Neuronal stem cell (in vitro differentiated cells): Measurements from ENCODE around the gene TCHH.
"Not testable (repeated sequence)": the region's sequence is repeated elsewhere in the genome, so short reads cannot be mapped to it uniquely, and the experiment has no call there.

Source experiments
- DNase-seq: peaks from one replicate; pipeline ENCODE4 v3.0.0-alpha.2; 2013; ENCODE audit warnings: low spot score
- H2AFZ ChIP-seq: one replicate; pipeline ENCODE4 v1.6.1; 2013; ENCODE audit warnings: mild to moderate bottlenecking, low read length, inconsistent platforms
- H2AK5ac ChIP-seq: 2 replicates; pipeline ENCODE4 v1.6.1; 2013; ENCODE audit warnings: low read depth, mild to moderate bottlenecking, inconsistent platforms, low read length, moderate library complexity, mixed read lengths
- H2BK120ac ChIP-seq: 2 replicates; pipeline ENCODE4 v1.6.1; 2013; ENCODE audit warnings: low read depth, mild to moderate bottlenecking, inconsistent platforms, low read length, moderate library complexity, mixed read lengths
- H2BK12ac ChIP-seq: one replicate; pipeline ENCODE4 v1.6.1; 2013; ENCODE audit warnings: low read length, inconsistent platforms
- H2BK15ac ChIP-seq: 2 replicates; pipeline ENCODE4 v1.6.1; 2013; ENCODE audit warnings: mild to moderate bottlenecking, low read length, inconsistent platforms, mixed read lengths
- H2BK5ac ChIP-seq: one replicate; pipeline ENCODE4 v1.6.1; 2013; ENCODE audit warnings: inconsistent platforms, mild to moderate bottlenecking, low read length, moderate library complexity
- H3K14ac ChIP-seq: one replicate; pipeline ENCODE4 v1.6.1; 2013; ENCODE audit warnings: low read length, inconsistent platforms
- H3K18ac ChIP-seq: 2 replicates; pipeline ENCODE4 v1.6.1; 2013; ENCODE audit warnings: low read length, inconsistent platforms
- H3K23ac ChIP-seq: 2 replicates; pipeline ENCODE4 v1.6.1; 2013; ENCODE audit warnings: low read depth, mild to moderate bottlenecking, mixed read lengths, low read length, inconsistent platforms; ENCODE audit not compliant: poor library complexity
- H3K27ac ChIP-seq: replicated peaks from 3 replicates; pipeline ENCODE4 v1.5.1; 2013; ENCODE audit warnings: low read length, inconsistent platforms
- H3K27me3 ChIP-seq, 3 experiments: 2 replicates each; pipeline ENCODE4 v1.6.1; 2013; ENCODE audit warnings: low read length in 3 of 3, mild to moderate bottlenecking in 2 of 3, inconsistent platforms in 1 of 3, low read depth in 1 of 3, mixed read lengths in 1 of 3, moderate library complexity in 1 of 3; ENCODE audit not compliant: control insufficient read depth in 3 of 3, insufficient read depth in 3 of 3
- H3K36me3 ChIP-seq, 2 donors: replicated peaks in 1 of 2; 2 replicates each; pipeline ENCODE4 v1.6.1; 2013; ENCODE audit warnings: low read length in 2 of 2; ENCODE audit not compliant: control insufficient read depth in 2 of 2, insufficient read depth in 2 of 2
- H3K4ac ChIP-seq: 2 replicates; pipeline ENCODE4 v1.6.1; 2013; ENCODE audit warnings: inconsistent platforms, mild to moderate bottlenecking, low read length, moderate library complexity
- H3K4me1 ChIP-seq, 2 donors: 1 replicate in 1 of 2; 2 replicates in 1 of 2; pipeline ENCODE4 v1.6.1; 2013; ENCODE audit warnings: low read length in 2 of 2, low read depth in 1 of 2; ENCODE audit not compliant: control insufficient read depth in 2 of 2, insufficient read depth in 1 of 2
- H3K4me2 ChIP-seq: one replicate; pipeline ENCODE4 v1.6.1; 2013; ENCODE audit warnings: mild to moderate bottlenecking, low read length, inconsistent platforms; ENCODE audit not compliant: insufficient read depth, poor library complexity, severe bottlenecking
- H3K4me3 ChIP-seq, 2 donors: 2 replicates each; pipeline ENCODE4 v1.5.1; 2013; ENCODE audit warnings: low read length in 2 of 2, mild to moderate bottlenecking in 2 of 2, inconsistent platforms in 1 of 2, moderate library complexity in 1 of 2
- H3K79me1 ChIP-seq: one replicate; pipeline ENCODE4 v1.6.1; 2013; ENCODE audit warnings: low read depth, mild to moderate bottlenecking, inconsistent platforms, low read length, moderate library complexity
- H3K9ac ChIP-seq: one replicate; pipeline ENCODE4 v1.6.1; 2013; ENCODE audit warnings: mild to moderate bottlenecking, low read depth, low read length, inconsistent platforms; ENCODE audit not compliant: poor library complexity
- H3K9me3 ChIP-seq, 2 donors: replicated peaks in 1 of 2; 2 replicates each; pipeline versions ENCODE3 to v1.6.1; 2013; ENCODE audit warnings: low read length in 2 of 2, mild to moderate bottlenecking in 2 of 2, inconsistent platforms in 1 of 2, low read depth in 1 of 2, mixed read lengths in 1 of 2, moderate library complexity in 1 of 2; ENCODE audit not compliant: control insufficient read depth in 2 of 2, insufficient read depth in 1 of 2
- H4K8ac ChIP-seq: one replicate; pipeline ENCODE4 v1.6.1; 2013; ENCODE audit warnings: low read depth, mild to moderate bottlenecking, inconsistent platforms, low read length, moderate library complexity
- H4K91ac ChIP-seq: one replicate; pipeline ENCODE4 v1.6.1; 2013; ENCODE audit warnings: low read length, low read depth, mild to moderate bottlenecking, inconsistent platforms; ENCODE audit not compliant: poor library complexity
- WGBS, 2 donors: extraction: QIAGEN DNeasy Blood & Tissue Kit; methylation state at CpG; one replicate each; pipeline ENCODE4 v1.1.7; 2013; ENCODE audit warnings: missing lambda C conversion rate in 2 of 2, mixed read lengths in 1 of 2; ENCODE audit not compliant: insufficient read length in 2 of 2, insufficient replicate concordance in 1 of 2; ENCODE audit errors: extremely low coverage in 2 of 2; 5-methylcytosine and 5-hydroxymethylcytosine counted together

TCHH gene

DNA sequence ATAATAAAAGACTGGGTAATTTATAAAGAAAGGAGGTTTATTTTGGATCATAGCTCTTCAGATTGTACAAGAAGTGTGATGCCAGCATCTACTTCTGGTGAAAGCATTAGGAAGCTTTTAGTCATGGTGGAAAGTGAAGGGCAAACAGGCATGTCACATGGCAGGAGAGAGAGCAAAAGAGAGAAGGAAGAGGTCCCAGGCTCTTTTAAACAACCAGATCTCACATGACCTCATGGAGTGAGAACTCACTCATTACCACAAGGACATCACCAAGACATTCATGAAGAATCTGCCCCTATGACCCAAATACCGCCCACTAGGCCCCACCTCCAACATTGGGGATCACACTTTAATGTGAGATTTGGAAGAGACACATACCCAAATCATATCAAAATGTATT is 33.7 kb upstream of the TCHH start:
- Histone ChIP-seq H3K9ac (no peak overlapping the region), H3K14ac (no peak overlapping the region), H2BK120ac (no peak overlapping the region), H2BK15ac (no peak overlapping the region), H2AK5ac (no peak overlapping the region), H2BK12ac (no peak overlapping the region), H3K23ac (no peak overlapping the region), H4K91ac (no peak overlapping the region), H3K9me3 (peaks cover 7 to 11% of the 10 kb centered on the region in 2 donors), H3K79me1 (no peaks in the 10 kb centered on the region), H3K27me3 (no peaks in the 10 kb centered on the region), H3K4ac (no peak overlapping the region), H3K4me1 (no peaks in the 10 kb centered on the region), H2BK5ac (no peak overlapping the region), H4K8ac (no peak overlapping the region), H3K4me2 (no peak overlapping the region), H3K36me3 (no peaks in the 10 kb centered on the region), H3K4me3 (no peak overlapping the region), H3K18ac (no peak overlapping the region), H3K27ac (no peak overlapping the region), H2AFZ (no peak overlapping the region)
- no CpG with 5 or more reads among the region's 1 CpG for WGBS, 2 donors
- DNase-seq = no peak

DNA sequence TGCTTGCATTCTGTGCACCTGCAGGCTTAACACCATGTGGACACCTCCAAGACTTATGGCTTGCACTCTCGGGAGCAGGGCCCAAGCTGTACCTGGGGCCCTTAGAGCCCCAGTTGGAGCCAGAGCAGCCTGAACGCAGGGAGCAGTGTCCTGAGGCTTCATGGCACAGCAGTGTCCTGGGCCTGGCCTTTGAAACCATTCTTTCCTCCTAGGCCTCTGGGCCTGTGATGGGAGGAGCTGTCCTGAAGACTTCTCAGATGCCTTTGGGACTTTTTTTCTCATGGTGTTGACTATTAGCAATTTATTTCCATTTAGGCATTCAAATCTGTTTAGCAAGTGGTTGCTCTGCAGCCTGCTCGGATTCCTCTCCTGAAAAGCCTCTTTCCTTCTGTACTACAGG is 32.8 kb upstream of the TCHH start:
- peaks cover 7 to 10% of the 10 kb centered on the region in 2 donors for H3K9me3 ChIP-seq

DNA sequence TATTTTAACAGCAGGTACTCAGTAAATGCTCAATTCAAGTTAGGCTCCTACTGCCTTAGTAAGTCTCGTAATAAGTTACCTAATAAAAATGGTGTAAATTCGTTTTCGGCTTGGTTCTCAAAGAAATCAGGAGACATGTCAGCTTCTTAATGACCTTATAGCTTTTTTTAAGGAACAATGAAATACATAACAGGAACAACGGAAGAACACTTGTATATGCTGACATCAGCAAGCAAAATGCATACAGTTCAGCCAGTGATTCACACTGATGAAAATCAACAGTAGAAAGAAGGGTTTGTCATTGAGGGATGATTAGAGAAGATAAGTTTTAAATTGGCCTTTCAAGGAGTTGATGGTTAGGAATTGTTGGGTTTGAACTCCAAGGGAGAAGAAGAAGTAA is 30.5 kb upstream of the TCHH start:
- Histone ChIP-seq H3K9me3 (peaks cover 7% of the 10 kb centered on the region in 2 donors), H3K4ac (no peak overlapping the region), H2BK15ac (no peak overlapping the region), H3K4me3 (no peak overlapping the region), H3K27ac (no peak overlapping the region), H3K18ac (no peak overlapping the region), H3K79me1 (no peaks in the 10 kb centered on the region), H3K27me3 (no peaks in the 10 kb centered on the region), H2AFZ (no peak overlapping the region), H3K9ac (no peak overlapping the region), H2BK12ac (no peak overlapping the region), H2AK5ac (no peak overlapping the region), H3K14ac (no peak overlapping the region), H3K4me2 (no peak overlapping the region), H2BK5ac (no peak overlapping the region), H2BK120ac (no peak overlapping the region), H4K8ac (no peak overlapping the region), H3K36me3 (no peaks in the 10 kb centered on the region), H3K4me1 (no peaks in the 10 kb centered on the region), H3K23ac (no peak overlapping the region), H4K91ac (no peak overlapping the region)
- DNase-seq = no peak
- no CpG with 5 or more reads among the region's 4 CpGs for WGBS, 2 donors

More for the DNA sequence above, 32.8 kb upstream of the TCHH start:
- Histone ChIP-seq H3K4ac (no peak overlapping the region), H4K91ac (no peak overlapping the region), H3K4me2 (no peak overlapping the region), H3K23ac (no peak overlapping the region), H2BK12ac (no peak overlapping the region), H2AK5ac (no peak overlapping the region), H3K36me3 (no peaks in the 10 kb centered on the region), H3K79me1 (no peaks in the 10 kb centered on the region), H2BK15ac (no peak overlapping the region), H3K27me3 (no peaks in the 10 kb centered on the region), H3K9ac (no peak overlapping the region), H2BK5ac (no peak overlapping the region), H3K4me1 (no peaks in the 10 kb centered on the region), H2AFZ (no peak overlapping the region), H4K8ac (no peak overlapping the region), H3K14ac (no peak overlapping the region), H3K18ac (no peak overlapping the region), H3K27ac (no peak overlapping the region), H3K4me3 (no peak overlapping the region), H2BK120ac (no peak overlapping the region)
- DNase-seq = no peak
- WGBS, 2 donors = no CpG with 5 or more reads among the region's 3 CpGs

DNA sequence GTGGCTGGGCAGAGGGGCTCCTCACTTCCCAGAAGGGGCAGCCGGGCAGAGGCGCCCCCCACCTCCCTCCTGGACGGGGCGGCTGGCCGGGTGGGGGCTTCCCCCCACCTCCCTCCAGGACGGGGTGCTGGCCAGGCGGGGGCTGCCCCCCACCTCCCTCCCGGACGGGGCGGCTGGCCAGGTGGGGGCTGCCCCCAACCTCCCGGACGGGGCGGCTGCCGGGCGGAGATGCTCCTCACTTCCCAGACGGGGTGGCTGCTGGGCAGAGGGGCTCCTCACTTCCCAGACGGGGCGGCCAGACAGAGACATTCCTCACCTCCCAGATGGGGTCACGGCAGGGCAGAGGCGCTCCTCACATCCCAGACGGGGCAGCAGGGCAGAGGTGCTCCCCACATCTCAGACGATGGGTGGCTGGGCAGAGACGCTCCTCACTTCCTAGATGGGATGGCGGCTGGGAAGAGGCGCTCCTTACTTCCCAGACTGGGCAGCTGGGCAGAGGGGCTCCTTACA is 29.5 kb upstream of the TCHH start:
- not testable (repeated sequence) for H4K8ac ChIP-seq, H3K9me3 ChIP-seq, H3K4me2 ChIP-seq, H3K4me3 ChIP-seq, DNase-seq, H3K79me1 ChIP-seq, H3K4ac ChIP-seq, H4K91ac ChIP-seq, H3K4me1 ChIP-seq, H3K14ac ChIP-seq, H2AFZ ChIP-seq, H3K27ac ChIP-seq, H3K27me3 ChIP-seq, H2BK5ac ChIP-seq, H2BK120ac ChIP-seq, H2AK5ac ChIP-seq, H3K36me3 ChIP-seq, H2BK12ac ChIP-seq, H3K9ac ChIP-seq, H2BK15ac ChIP-seq, H3K18ac ChIP-seq, H3K23ac ChIP-seq
- WGBS, 2 donors = no CpG with 5 or more reads among the region's 25 CpGs
